GM18498 (cell line): Measurements from ENCODE around the gene BMAL1.
"Not testable (repeated sequence)": the region's sequence is repeated elsewhere in the genome, so short reads cannot be mapped to it uniquely, and the experiment has no call there.

Experiments used
- ATAC-seq: cut with Tn5 transposase; IDR thresholded peaks from one replicate; pipeline ENCODE4 v1.9.1; 2021; ENCODE audit warnings: mild to moderate bottlenecking, moderate library complexity; ENCODE audit not compliant: unreplicated experiment

BMAL1 gene

DNA sequence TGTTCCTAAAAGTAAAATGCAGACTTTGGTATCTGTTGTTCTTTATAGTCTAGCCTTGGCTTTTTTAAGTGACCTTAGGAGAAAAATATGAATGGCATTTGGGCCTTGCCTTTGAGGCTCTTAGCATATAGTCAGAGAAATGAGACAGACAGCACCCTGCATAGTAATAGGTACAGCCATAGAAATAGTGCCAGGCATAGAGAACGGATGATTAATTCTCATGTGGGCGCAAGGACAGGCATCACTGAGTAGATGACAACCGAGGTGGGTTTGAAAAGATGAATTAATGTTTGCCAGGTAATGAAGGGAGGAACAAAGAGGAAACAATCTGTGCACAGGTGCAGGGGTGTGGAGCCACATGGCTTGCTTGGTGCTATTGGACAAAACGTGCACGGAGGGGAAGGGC is 90.5 kb downstream of the BMAL1 start:
- no peak for ATAC-seq

DNA sequence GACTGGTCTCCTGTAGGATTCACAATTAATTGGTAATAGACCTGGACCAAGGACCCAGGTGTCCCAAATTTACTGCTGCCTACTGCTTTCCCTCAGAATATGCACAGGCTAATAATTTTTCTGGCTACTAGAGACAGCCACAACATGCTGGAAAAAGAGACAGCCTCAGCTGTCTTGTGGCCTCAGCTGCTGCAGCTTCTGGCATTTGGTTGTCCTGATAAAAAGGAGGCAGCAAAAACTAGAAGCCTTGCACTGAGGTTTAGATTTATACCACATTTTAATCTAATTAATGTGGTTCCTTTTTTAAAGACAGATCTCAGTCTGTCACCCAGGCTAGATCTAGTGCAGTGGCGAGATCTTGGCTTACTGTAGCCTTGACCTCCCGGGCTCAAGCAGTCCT is 95.6 kb downstream of the BMAL1 start:
- ATAC-seq, result no peak

DNA sequence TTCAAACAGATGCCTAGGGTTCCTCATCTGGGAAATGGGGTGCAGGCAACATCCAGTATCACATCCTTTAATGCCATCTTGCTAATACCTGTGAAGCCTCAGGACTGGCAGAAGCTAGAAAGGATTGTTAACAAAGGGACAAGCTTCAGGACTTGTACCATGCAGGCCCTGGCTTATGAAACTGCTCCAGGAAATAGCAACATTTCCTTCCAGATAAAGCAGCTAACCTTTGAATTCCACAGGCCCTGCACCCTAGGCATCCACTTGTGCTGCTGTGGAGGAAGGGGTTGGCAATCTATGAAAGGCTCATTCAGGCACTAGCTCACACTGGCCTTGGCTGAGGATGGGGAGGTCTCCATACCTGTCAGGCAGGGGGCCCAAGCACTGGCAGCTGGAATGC is 98.2 kb downstream of the BMAL1 start:
- ATAC-seq, result no peak

DNA sequence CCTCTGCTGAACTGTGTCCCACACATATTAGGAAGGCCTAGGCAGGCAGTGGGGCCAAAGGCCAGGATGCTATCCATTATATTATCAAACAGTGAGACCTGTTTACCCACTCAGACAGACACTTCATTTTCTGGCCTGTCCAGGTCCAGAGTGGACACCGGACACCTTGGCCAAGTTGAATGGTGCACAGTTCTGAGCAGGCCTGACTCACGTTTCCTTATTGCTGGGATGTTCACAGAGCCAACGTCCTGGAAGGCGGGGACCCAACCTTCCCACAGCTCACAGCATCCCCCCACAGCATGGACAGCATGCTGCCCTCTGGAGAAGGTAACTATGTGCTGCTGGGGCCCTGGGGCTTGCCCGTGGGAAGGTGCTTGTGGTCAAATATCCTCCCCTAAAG is 98.8 kb downstream of the BMAL1 start:
- ATAC-seq, result no peak

DNA sequence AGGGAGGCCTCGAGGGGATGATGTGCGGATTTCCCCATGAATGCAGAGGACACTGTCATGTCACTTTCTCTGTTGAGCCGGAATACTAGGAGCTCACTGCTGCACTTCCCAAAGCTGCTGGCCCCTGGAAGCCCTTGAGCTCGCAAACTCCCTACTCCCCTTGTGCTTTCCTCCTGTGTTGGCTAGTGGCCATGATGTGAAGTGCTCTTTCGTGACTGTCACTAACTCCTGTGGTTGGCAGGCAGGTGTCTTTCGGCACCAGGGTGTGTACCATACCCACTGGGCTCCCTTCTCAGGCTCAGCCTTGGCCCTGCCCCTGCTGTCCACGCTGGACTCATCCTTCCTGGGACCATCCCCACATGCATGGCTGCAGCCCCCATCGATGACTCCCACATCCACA is 99.2 kb downstream of the BMAL1 start:
- ATAC-seq, result no peak

DNA sequence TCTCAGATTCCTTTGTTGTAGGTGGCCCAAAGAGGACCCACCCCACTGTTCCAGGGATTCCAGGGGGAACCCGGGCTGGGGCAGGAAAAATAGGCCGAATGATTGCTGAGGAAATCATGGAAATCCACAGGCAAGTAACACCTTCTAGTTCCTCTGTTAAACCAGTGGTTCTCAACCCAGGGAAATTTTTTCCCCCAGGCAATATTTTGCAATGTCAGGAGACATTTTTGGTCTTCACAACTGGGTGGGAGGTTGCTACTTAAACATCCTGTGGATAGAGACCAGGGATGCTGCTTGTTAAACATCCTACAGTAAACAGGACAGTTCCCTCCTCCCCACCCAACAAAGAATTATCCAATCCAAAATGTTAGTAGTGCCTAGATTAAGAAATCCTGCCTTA is 100.7 kb downstream of the BMAL1 start:
- ATAC-seq, result no peak

GRCh38 chr11:13380731-13381130 is 103.1 kb downstream of the BMAL1 start:
- ATAC-seq, result no peak

GRCh38 chr11:13382751-13383150 is 105.2 kb downstream of the BMAL1 start:
- ATAC-seq, result no peak

DNA sequence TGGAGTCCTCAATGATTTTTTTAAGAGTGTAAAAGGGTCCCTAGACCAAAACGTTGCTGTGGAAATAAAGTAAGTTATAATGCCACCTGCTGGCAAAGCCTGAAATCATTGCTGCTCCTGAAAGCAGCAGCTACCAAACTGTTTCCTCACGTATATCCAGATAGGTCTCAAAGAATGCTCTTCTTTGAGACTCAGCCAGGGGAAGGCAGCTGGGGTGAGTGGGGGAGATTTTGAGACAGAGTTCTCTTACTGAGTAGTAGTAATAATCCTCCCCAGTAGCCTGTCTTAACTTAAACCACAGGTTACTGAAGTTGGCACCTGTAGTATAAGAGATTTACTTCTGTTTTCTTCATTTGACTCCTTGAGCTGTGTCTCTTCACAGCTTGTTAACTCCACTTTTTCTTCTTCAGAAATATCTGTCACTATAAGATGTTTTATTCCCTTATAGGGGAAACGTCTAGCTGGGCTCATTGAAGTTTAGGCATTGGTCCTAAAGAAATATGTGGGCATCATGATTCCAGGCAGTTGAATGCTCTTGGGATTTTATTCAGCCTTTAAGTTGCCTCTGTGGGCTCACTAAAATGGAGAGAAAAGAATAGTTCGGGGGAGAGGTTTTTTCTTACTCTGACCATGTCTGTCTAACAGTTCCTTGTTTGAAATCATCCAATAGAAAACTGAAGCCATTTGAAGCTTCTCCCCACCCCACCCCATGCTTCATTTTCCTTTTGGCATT is 107.5 kb downstream of the BMAL1 start:
- no peak for ATAC-seq

DNA sequence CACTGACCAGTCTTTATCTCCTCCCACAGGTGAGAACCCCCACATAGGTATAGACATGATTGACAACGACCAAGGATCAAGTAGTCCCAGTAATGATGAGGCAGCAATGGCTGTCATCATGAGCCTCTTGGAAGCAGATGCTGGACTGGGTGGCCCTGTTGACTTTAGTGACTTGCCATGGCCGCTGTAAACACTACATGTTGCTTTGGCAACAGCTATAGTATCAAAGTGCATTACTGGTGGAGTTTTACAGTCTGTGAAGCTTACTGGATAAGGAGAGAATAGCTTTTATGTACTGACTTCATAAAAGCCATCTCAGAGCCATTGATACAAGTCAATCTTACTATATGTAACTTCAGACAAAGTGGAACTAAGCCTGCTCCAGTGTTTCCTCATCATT is 109.0 kb downstream of the BMAL1 start:
- ATAC-seq, result no peak

DNA sequence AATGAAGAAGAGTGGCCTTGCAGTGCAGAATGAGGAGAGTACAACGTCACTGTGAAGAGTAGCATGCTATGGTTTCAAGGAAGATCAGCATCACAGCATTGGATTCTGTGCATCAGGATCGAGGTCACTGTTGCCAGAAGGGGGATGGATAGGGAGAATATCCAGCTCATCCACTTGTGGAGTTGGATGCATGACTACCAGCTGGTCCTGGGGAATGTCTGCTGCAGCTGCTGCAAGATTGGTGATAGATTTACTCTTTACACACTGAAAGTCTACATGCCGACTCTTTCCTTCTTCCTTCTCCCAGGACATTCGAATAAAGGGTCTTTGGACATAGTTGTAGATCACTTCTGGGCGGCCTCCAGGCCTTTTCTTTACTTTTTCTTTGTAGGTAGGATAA is 111.2 kb downstream of the BMAL1 start:
- no peak for ATAC-seq

- ATAC-seq, result no peak
These were observed 113.6 kb downstream of the BMAL1 start for GRCh38 chr11:13391217-13391616.

DNA sequence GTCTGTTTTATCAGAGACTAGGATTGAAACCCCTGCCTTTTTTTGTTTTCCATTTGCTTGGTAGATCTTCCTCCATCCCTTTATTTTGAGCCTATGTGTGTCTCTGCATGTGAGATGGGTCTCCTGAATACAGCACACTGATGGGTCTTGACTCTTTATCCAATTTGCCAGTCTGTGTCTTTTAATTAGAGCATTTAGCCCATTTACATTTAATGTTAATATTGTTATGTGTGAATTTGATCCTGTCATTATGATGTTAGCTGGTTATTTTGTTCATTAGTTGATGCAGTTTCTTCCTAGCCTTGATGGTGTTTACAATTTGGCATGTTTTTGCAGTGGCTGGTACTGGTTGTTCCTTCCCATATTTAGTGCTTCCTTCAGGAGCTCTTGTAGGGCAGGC is 120.7 kb downstream of the BMAL1 start:
- ATAC-seq, result not testable (repeated sequence)

GRCh38 chr11:13405220-13405619 is 127.6 kb downstream of the BMAL1 start:
- ATAC-seq, result no peak

DNA sequence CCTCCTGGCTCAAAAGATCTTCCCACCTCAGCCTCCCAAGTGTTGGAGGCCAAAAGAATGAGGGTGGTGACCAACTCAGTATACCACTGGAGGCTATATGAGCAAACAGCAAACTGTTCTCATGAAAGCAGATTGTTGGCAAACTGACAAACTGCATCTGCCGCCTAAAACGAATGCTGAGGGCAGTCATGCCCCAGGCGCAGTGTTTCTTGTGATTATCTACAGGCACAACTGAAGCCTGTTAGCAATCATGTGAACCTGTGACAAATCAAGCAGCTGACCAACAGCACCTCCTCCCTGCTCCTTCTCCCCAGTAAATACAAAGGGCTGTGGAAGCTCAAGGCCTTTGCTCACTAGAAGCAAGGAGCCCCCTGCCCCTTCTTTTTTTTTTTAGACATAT is 137.6 kb downstream of the BMAL1 start:
- ATAC-seq, result no peak

DNA sequence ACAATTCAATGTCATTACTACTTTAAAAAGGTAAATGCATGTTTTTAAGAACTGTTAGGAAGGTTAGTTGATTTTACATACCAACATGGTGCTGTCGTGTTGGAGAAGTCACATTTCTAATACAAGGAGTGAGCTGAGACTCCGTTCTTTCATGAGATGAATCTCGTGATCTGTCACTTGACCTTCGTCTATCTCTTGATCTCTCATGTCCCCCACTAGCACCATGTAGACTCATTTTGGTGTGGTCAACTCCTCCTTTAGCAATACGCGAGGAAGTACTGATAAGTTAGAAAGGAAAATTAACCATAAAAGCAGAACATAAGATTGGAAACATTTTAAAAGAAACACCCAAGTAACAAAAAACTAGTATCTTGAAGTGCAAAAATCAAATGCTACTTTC is 144.0 kb downstream of the BMAL1 start:
- ATAC-seq, result no peak

- no peak for ATAC-seq
These were observed 145.8 kb downstream of the BMAL1 start for GRCh38 chr11:13423372-13423771.

DNA sequence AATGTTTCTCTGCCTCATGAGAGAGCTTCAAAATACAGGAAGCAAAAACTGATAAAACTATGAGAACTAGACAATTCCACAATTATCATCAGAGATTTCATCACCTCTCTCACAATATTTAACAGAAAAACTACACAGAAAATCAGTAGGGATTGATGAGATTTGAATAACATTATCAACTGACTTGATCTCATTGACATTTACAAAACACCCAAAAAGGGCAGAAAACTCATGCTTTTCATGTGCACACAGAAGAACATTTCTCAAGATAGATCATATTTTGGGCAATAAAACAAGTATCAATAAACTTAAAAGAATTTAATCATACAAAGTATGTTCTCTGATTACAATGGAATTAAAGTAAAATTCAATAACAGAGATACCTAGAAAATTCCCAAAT is 149.8 kb downstream of the BMAL1 start:
- ATAC-seq, result no peak

DNA sequence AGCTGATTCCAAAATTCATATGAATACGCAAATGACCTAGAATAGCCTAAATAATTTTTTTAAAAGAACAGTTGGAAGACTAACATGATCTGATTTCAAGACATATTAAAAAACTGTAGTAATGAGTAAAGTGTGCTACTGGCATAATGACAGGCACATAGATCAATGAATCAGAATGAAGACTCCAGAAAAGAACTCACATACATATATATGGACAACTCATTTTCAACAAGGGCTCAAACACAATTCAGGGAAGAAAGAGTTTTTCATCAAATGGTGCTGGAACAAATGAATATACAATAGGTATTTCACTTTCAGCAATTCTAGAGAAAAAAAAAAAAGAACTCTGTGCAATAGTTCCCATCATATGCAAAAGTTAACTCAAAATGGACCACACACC is 151.7 kb downstream of the BMAL1 start:
- no peak for ATAC-seq

GRCh38 chr11:13429836-13430235 is 152.2 kb downstream of the BMAL1 start:
- no peak for ATAC-seq

- ATAC-seq, result no peak
These were observed 155.8 kb downstream of the BMAL1 start for GRCh38 chr11:13433437-13433836.

GRCh38 chr11:13434247-13435205 is 156.9 kb downstream of the BMAL1 start:
- no peak for ATAC-seq
